WERI-Rb-1 (cell line): ENCODE measurements around the gene SNX5.

ENCODE experiments used
- DNase-seq: peaks from one replicate; pipeline ENCODE4 v3.0.0-alpha.2; 2020
- H3K27ac ChIP-seq: fragments of 250-450 bp; sonication (Bioruptor Pico); 2 replicates; pipeline ENCODE4 v1.5.1; 2020; ENCODE audit warnings: mild to moderate bottlenecking, moderate library complexity
- H3K27me3 ChIP-seq: fragments of 250-450 bp; sonication (Bioruptor Pico); 2 replicates; pipeline ENCODE4 v1.5.1; 2021; ENCODE audit warnings: mild to moderate bottlenecking, low read depth, moderate library complexity; ENCODE audit not compliant: insufficient read depth, severe bottlenecking
- H3K36me3 ChIP-seq: fragments of 250-450 bp; sonication (Bioruptor Pico); 2 replicates; pipeline ENCODE4 v1.5.1; 2020; ENCODE audit warnings: mild to moderate bottlenecking, moderate library complexity
- H3K4me3 ChIP-seq: 2 replicates; pipeline ENCODE4 v1.5.1; 2011; ENCODE audit warnings: low read depth, mild to moderate bottlenecking, control low read depth, low read length
- H3K9me3 ChIP-seq: fragments of 250-450 bp; sonication (Bioruptor Pico); 2 replicates; pipeline ENCODE4 v1.5.1; 2021; ENCODE audit warnings: mild to moderate bottlenecking, moderate library complexity; ENCODE audit not compliant: severe bottlenecking
- TF ChIP-seq, protein P1 (sequence below): IDR thresholded peaks from 2 replicates; pipeline ENCODE4 v1.5.1; 2011; ENCODE audit warnings: low read depth, mild to moderate bottlenecking, control low read depth, inconsistent platforms, low read length

Gene SNX5

GRCh38 chr20:17971300-17972013 is 2.9 kb upstream of the SNX5 start:
- Histone ChIP-seq H3K36me3 (peaks cover 68% of the 10 kb centered on the region), H3K4me3 (peak overlapping the region; percentile 94), H3K9me3 (no peaks in the 10 kb centered on the region), H3K27ac (no peak overlapping the region), H3K27me3 (no peaks in the 10 kb centered on the region)
- TF ChIP-seq, protein P1, sequence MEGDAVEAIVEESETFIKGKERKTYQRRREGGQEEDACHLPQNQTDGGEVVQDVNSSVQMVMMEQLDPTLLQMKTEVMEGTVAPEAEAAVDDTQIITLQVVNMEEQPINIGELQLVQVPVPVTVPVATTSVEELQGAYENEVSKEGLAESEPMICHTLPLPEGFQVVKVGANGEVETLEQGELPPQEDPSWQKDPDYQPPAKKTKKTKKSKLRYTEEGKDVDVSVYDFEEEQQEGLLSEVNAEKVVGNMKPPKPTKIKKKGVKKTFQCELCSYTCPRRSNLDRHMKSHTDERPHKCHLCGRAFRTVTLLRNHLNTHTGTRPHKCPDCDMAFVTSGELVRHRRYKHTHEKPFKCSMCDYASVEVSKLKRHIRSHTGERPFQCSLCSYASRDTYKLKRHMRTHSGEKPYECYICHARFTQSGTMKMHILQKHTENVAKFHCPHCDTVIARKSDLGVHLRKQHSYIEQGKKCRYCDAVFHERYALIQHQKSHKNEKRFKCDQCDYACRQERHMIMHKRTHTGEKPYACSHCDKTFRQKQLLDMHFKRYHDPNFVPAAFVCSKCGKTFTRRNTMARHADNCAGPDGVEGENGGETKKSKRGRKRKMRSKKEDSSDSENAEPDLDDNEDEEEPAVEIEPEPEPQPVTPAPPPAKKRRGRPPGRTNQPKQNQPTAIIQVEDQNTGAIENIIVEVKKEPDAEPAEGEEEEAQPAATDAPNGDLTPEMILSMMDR, result no peak
- DNase-seq, result no peak

GRCh38 chr20:17969884-17970409 is 1.4 kb upstream of the SNX5 start:
- no peaks in the 10 kb centered on the region for H3K9me3 ChIP-seq
- H3K36me3 ChIP-seq, result peaks cover 64% of the 10 kb centered on the region
- peak overlapping the region; percentile 100 for H3K27ac ChIP-seq
- DNase-seq, result no peak
- H3K27me3 ChIP-seq, result no peaks in the 10 kb centered on the region
- H3K4me3 ChIP-seq, result peak overlapping the region; percentile 94
- TF ChIP-seq, protein P1, result no peak

DNA sequence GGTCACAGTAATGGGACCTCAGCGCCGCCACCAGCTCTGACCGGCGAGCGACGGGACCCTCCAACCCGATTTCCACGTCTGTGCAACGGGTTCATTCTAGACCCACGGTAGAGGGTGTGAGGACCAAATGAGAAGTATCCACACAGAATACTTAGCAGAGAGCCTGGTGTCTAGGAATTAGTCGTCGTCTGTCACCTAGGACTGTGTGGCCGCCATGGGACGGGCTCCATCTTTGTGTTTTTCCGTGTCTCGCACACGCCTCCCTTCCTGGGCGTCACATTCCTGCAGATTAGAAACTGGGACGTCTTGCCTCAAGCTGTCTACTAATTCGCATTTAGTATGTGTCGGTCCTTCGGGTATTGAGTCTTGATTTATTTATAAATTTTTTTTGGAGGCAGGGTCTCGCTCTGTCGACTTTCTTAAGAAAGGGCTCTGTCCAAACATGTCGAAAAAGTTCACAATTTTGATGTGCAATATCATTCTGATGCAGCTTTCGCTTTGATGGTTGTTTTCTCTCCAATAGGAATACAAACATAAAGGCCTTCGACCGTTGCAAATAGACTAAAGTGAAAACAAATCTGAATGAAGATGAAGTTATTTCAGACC is 787 bp upstream of the SNX5 start:
- Histone ChIP-seq H3K27me3 (no peaks in the 10 kb centered on the region), H3K27ac (peak overlapping the region; percentile 100), H3K9me3 (no peaks in the 10 kb centered on the region), H3K36me3 (peaks cover 63% of the 10 kb centered on the region), H3K4me3 (peak overlapping the region; percentile 94)
- TF ChIP-seq, protein P1, result no peak
- peak; percentile 52 for DNase-seq

GRCh38 chr20:17967521-17968365 is 851 bp downstream of the SNX5 start:
- peak overlapping the region; percentile 100 for H3K27ac ChIP-seq
- TF ChIP-seq, protein P1, result no peak
- H3K27me3 ChIP-seq, result no peaks in the 10 kb centered on the region
- H3K4me3 ChIP-seq, result peak overlapping the region; percentile 94
- H3K9me3 ChIP-seq, result no peaks in the 10 kb centered on the region
- peaks cover 66% of the 10 kb centered on the region for H3K36me3 ChIP-seq
- no peak for DNase-seq

GRCh38 chr20:17966432-17967310 is 1.9 kb downstream of the SNX5 start:
- no peak for DNase-seq
- TF ChIP-seq, protein P1, result 0 out of 2 replicates have a peak, but pooled peaks have one; percentile 11
- Histone ChIP-seq H3K27me3 (no peaks in the 10 kb centered on the region), H3K4me3 (peak overlapping the region; percentile 94), H3K36me3 (peaks cover 58% of the 10 kb centered on the region), H3K9me3 (no peaks in the 10 kb centered on the region), H3K27ac (peak overlapping the region; percentile 100; the same call in 1 of the 2 replicates)
